K562 (cell line): Measurements from ENCODE around the gene MYLK4.

Experiments used
- CTCF ChIP-seq, 3 experiments: IDR thresholded peaks in 2 of 3; conservative IDR thresholded peaks in 1 of 3; 2 replicates each; pipeline ENCODE4 v1.5.1; 2011 to 2012; ENCODE audit warnings: low read length in 3 of 3, mild to moderate bottlenecking in 3 of 3, control low read depth in 2 of 3, improper control_type of control experiment in 1 of 3, inconsistent platforms in 1 of 3, low read depth in 1 of 3, mixed read lengths in 1 of 3, moderate library complexity in 1 of 3; ENCODE audit not compliant: insufficient read depth in 2 of 3
- TAF1 ChIP-seq: IDR thresholded peaks from 2 replicates; pipeline ENCODE4 v1.6.1; 2011; ENCODE audit warnings: mild to moderate bottlenecking, low read length, moderate library complexity; ENCODE audit not compliant: insufficient read depth, control insufficient read depth, severe bottlenecking; ENCODE audit errors: extremely low read depth
- U2AF1 ChIP-seq: fragments of 200-400 bp; formaldehyde crosslinking; optimal IDR thresholded peaks from 2 replicates; pipeline ENCODE3; 2017; ENCODE audit warnings: mild to moderate bottlenecking, low read depth, low read length, moderate library complexity
- ZBTB33 ChIP-seq: sonication (generic); formaldehyde crosslinking; IDR thresholded peaks from 2 replicates; pipeline ENCODE4 v1.8.1; 2023; ENCODE audit warnings: mild to moderate bottlenecking, missing genetic modification reagents
- ZNF24 ChIP-seq: fragments of 450-650 bp; IDR thresholded peaks from 2 replicates; pipeline ENCODE4 v1.6.1; 2016
- TF ChIP-seq, protein P1 (sequence below): sonication (generic); formaldehyde crosslinking; IDR thresholded peaks from 2 replicates; pipeline ENCODE4 v1.9.0; 2022; ENCODE audit warnings: mild to moderate bottlenecking, missing genetic modification reagents
- TF ChIP-seq, protein P2 (sequence below): sonication (generic); IDR thresholded peaks from 2 replicates; pipeline ENCODE4 v1.6.1; 2016

GRCh38 chr6:2741756-2742155 lies 9.0 kb downstream of the MYLK4 start:
- TF ChIP-seq CTCF (IDR thresholded peaks at IDR 0.05 in 2 of 3, conservative IDR thresholded peaks at IDR 0.05 in 1 of 3; ENCODE audit: insufficient read depth in 2 of 3, low read depth in 1 of 3, low read length in 3 of 3): no peak
- TF ChIP-seq, protein P1, sequence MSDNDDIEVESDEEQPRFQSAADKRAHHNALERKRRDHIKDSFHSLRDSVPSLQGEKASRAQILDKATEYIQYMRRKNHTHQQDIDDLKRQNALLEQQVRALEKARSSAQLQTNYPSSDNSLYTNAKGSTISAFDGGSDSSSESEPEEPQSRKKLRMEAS (CRISPR knock-in tag): no peak
- no peak for TF ChIP-seq TAF1
- TF ChIP-seq, protein P2, sequence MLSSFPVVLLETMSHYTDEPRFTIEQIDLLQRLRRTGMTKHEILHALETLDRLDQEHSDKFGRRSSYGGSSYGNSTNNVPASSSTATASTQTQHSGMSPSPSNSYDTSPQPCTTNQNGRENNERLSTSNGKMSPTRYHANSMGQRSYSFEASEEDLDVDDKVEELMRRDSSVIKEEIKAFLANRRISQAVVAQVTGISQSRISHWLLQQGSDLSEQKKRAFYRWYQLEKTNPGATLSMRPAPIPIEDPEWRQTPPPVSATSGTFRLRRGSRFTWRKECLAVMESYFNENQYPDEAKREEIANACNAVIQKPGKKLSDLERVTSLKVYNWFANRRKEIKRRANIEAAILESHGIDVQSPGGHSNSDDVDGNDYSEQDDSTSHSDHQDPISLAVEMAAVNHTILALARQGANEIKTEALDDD: no peak
- TF ChIP-seq U2AF1: no peak
- no peak for TF ChIP-seq ZNF24
- no peak for TF ChIP-seq ZBTB33
